Ishikawa (cell line): Measurements from ENCODE around the gene CTNND2.

Source experiments
- EGR1 ChIP-seq: IDR thresholded peaks from 2 replicates; pipeline ENCODE4 v1.6.1; 2012
- FOXM1 ChIP-seq: IDR thresholded peaks from 2 replicates; pipeline ENCODE4 v1.6.1; 2012; ENCODE audit warnings: low read depth, borderline replicate concordance
- NFIC ChIP-seq: IDR thresholded peaks from 2 replicates; pipeline ENCODE4 v1.6.1; 2012
- RAD21 ChIP-seq: IDR thresholded peaks from 2 replicates; pipeline ENCODE4 v1.6.1; 2012; ENCODE audit warnings: low read depth
- TAF1 ChIP-seq: IDR thresholded peaks from 2 replicates; pipeline ENCODE4 v1.6.1; 2012; ENCODE audit warnings: low read depth, mild to moderate bottlenecking
- YY1 ChIP-seq: IDR thresholded peaks from 2 replicates; pipeline ENCODE4 v1.6.1; 2012; ENCODE audit warnings: low read depth
- TF ChIP-seq, protein P1 (sequence below): IDR thresholded peaks from 2 replicates; pipeline ENCODE4 v1.6.1; 2012; ENCODE audit warnings: low read depth, mild to moderate bottlenecking

DNA sequence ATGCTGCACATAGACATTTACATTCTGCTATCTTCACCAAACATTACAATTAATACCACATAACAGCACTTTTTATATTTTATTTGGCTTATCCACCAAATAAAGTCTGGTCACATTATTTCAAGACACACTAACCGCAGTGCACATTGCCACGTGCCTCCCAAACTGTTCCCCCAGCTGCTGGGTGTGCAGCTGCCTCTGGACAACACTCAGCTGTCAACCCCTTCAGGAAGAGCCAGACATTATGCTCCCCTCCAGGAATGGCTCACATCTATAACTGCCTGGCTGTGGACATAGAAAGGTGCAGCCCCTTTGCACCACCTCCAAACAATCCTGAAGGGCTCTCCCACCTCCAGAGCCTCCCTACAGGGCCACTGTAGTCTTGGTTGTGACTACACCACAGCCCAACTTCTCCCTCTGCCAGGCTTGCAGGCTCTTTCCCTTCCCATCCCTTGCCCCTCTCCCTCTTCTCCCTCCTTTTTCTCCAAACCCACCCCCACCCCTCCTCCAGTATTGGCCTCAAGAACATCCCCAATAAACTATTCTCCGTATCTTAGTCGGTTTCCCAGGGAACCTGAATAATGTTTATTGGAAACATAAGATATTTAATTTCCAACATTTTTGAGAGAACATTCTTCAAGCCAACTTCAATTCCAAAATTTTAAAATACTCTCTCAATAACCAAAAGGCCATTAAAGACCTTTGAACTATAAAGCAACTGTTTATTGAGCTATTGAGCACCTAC is 372.3 kb downstream of the CTNND2 start:
- TF ChIP-seq, protein P1, sequence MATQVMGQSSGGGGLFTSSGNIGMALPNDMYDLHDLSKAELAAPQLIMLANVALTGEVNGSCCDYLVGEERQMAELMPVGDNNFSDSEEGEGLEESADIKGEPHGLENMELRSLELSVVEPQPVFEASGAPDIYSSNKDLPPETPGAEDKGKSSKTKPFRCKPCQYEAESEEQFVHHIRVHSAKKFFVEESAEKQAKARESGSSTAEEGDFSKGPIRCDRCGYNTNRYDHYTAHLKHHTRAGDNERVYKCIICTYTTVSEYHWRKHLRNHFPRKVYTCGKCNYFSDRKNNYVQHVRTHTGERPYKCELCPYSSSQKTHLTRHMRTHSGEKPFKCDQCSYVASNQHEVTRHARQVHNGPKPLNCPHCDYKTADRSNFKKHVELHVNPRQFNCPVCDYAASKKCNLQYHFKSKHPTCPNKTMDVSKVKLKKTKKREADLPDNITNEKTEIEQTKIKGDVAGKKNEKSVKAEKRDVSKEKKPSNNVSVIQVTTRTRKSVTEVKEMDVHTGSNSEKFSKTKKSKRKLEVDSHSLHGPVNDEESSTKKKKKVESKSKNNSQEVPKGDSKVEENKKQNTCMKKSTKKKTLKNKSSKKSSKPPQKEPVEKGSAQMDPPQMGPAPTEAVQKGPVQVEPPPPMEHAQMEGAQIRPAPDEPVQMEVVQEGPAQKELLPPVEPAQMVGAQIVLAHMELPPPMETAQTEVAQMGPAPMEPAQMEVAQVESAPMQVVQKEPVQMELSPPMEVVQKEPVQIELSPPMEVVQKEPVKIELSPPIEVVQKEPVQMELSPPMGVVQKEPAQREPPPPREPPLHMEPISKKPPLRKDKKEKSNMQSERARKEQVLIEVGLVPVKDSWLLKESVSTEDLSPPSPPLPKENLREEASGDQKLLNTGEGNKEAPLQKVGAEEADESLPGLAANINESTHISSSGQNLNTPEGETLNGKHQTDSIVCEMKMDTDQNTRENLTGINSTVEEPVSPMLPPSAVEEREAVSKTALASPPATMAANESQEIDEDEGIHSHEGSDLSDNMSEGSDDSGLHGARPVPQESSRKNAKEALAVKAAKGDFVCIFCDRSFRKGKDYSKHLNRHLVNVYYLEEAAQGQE, result no peak
- TF ChIP-seq NFIC, result no peak
- no peak for TF ChIP-seq EGR1
- TF ChIP-seq RAD21, result no peak
- no peak for TF ChIP-seq FOXM1
- TF ChIP-seq YY1, result no peak
- TF ChIP-seq TAF1, result no peak
